Neuronal stem cell (in vitro differentiated cells): ENCODE results near the gene RTN4RL2.

ENCODE experiments used
- DNase-seq: peaks from one replicate; pipeline ENCODE4 v3.0.0-alpha.2; 2013; ENCODE audit warnings: low spot score
- H2AFZ ChIP-seq: one replicate; pipeline ENCODE4 v1.6.1; 2013; ENCODE audit warnings: mild to moderate bottlenecking, low read length, inconsistent platforms
- H2AK5ac ChIP-seq: 2 replicates; pipeline ENCODE4 v1.6.1; 2013; ENCODE audit warnings: low read depth, mild to moderate bottlenecking, inconsistent platforms, low read length, moderate library complexity, mixed read lengths
- H2BK120ac ChIP-seq: 2 replicates; pipeline ENCODE4 v1.6.1; 2013; ENCODE audit warnings: low read depth, mild to moderate bottlenecking, inconsistent platforms, low read length, moderate library complexity, mixed read lengths
- H2BK12ac ChIP-seq: one replicate; pipeline ENCODE4 v1.6.1; 2013; ENCODE audit warnings: low read length, inconsistent platforms
- H2BK15ac ChIP-seq: 2 replicates; pipeline ENCODE4 v1.6.1; 2013; ENCODE audit warnings: mild to moderate bottlenecking, low read length, inconsistent platforms, mixed read lengths
- H2BK5ac ChIP-seq: one replicate; pipeline ENCODE4 v1.6.1; 2013; ENCODE audit warnings: inconsistent platforms, mild to moderate bottlenecking, low read length, moderate library complexity
- H3K14ac ChIP-seq: one replicate; pipeline ENCODE4 v1.6.1; 2013; ENCODE audit warnings: low read length, inconsistent platforms
- H3K18ac ChIP-seq: 2 replicates; pipeline ENCODE4 v1.6.1; 2013; ENCODE audit warnings: low read length, inconsistent platforms
- H3K23ac ChIP-seq: 2 replicates; pipeline ENCODE4 v1.6.1; 2013; ENCODE audit warnings: low read depth, mild to moderate bottlenecking, mixed read lengths, low read length, inconsistent platforms; ENCODE audit not compliant: poor library complexity
- H3K27ac ChIP-seq: replicated peaks from 3 replicates; pipeline ENCODE4 v1.5.1; 2013; ENCODE audit warnings: low read length, inconsistent platforms
- H3K27me3 ChIP-seq, 3 experiments: 2 replicates each; pipeline ENCODE4 v1.6.1; 2013; ENCODE audit warnings: low read length in 3 of 3, mild to moderate bottlenecking in 2 of 3, inconsistent platforms in 1 of 3, low read depth in 1 of 3, mixed read lengths in 1 of 3, moderate library complexity in 1 of 3; ENCODE audit not compliant: control insufficient read depth in 3 of 3, insufficient read depth in 3 of 3
- H3K36me3 ChIP-seq, 2 donors: replicated peaks in 1 of 2; 2 replicates each; pipeline ENCODE4 v1.6.1; 2013; ENCODE audit warnings: low read length in 2 of 2; ENCODE audit not compliant: control insufficient read depth in 2 of 2, insufficient read depth in 2 of 2
- H3K4ac ChIP-seq: 2 replicates; pipeline ENCODE4 v1.6.1; 2013; ENCODE audit warnings: inconsistent platforms, mild to moderate bottlenecking, low read length, moderate library complexity
- H3K4me1 ChIP-seq, 2 donors: 1 replicate in 1 of 2; 2 replicates in 1 of 2; pipeline ENCODE4 v1.6.1; 2013; ENCODE audit warnings: low read length in 2 of 2, low read depth in 1 of 2; ENCODE audit not compliant: control insufficient read depth in 2 of 2, insufficient read depth in 1 of 2
- H3K4me2 ChIP-seq: one replicate; pipeline ENCODE4 v1.6.1; 2013; ENCODE audit warnings: mild to moderate bottlenecking, low read length, inconsistent platforms; ENCODE audit not compliant: insufficient read depth, poor library complexity, severe bottlenecking
- H3K4me3 ChIP-seq, 2 donors: 2 replicates each; pipeline ENCODE4 v1.5.1; 2013; ENCODE audit warnings: low read length in 2 of 2, mild to moderate bottlenecking in 2 of 2, inconsistent platforms in 1 of 2, moderate library complexity in 1 of 2
- H3K79me1 ChIP-seq: one replicate; pipeline ENCODE4 v1.6.1; 2013; ENCODE audit warnings: low read depth, mild to moderate bottlenecking, inconsistent platforms, low read length, moderate library complexity
- H3K9ac ChIP-seq: one replicate; pipeline ENCODE4 v1.6.1; 2013; ENCODE audit warnings: mild to moderate bottlenecking, low read depth, low read length, inconsistent platforms; ENCODE audit not compliant: poor library complexity
- H3K9me3 ChIP-seq, 2 donors: replicated peaks in 1 of 2; 2 replicates each; pipeline versions ENCODE3 to v1.6.1; 2013; ENCODE audit warnings: low read length in 2 of 2, mild to moderate bottlenecking in 2 of 2, inconsistent platforms in 1 of 2, low read depth in 1 of 2, mixed read lengths in 1 of 2, moderate library complexity in 1 of 2; ENCODE audit not compliant: control insufficient read depth in 2 of 2, insufficient read depth in 1 of 2
- H4K8ac ChIP-seq: one replicate; pipeline ENCODE4 v1.6.1; 2013; ENCODE audit warnings: low read depth, mild to moderate bottlenecking, inconsistent platforms, low read length, moderate library complexity
- H4K91ac ChIP-seq: one replicate; pipeline ENCODE4 v1.6.1; 2013; ENCODE audit warnings: low read length, low read depth, mild to moderate bottlenecking, inconsistent platforms; ENCODE audit not compliant: poor library complexity
- WGBS, 2 donors: extraction: QIAGEN DNeasy Blood & Tissue Kit; methylation state at CpG; one replicate each; pipeline ENCODE4 v1.1.7; 2013; ENCODE audit warnings: missing lambda C conversion rate in 2 of 2, mixed read lengths in 1 of 2; ENCODE audit not compliant: insufficient read length in 2 of 2, insufficient replicate concordance in 1 of 2; ENCODE audit errors: extremely low coverage in 2 of 2; 5-methylcytosine and 5-hydroxymethylcytosine counted together

Gene RTN4RL2

GRCh38 chr11:57467508-57468157, 7.3 kb downstream of the RTN4RL2 start:
- peaks cover 12 to 16% of the 10 kb centered on the region in 2 donors for H3K4me1 ChIP-seq
- no peak for DNase-seq
- H3K4me2 ChIP-seq: no peak overlapping the region
- no peaks in the 10 kb centered on the region for H3K9me3 ChIP-seq
- H2BK120ac ChIP-seq: no peak overlapping the region
- no peak overlapping the region for H2BK12ac ChIP-seq
- no peak overlapping the region for H3K23ac ChIP-seq
- peak overlapping the region; percentile 30 for H3K9ac ChIP-seq
- H3K18ac ChIP-seq: no peak overlapping the region
- no peak overlapping the region for H3K4ac ChIP-seq
- H2AFZ ChIP-seq: no peak overlapping the region
- H2BK15ac ChIP-seq: no peak overlapping the region
- H2BK5ac ChIP-seq: no peak overlapping the region
- H3K79me1 ChIP-seq: no peaks in the 10 kb centered on the region
- no CpG with 5 or more reads among the region's 23 CpGs for WGBS, 2 donors
- no peak overlapping the region for H2AK5ac ChIP-seq
- H4K91ac ChIP-seq: no peak overlapping the region
- no peak overlapping the region for H4K8ac ChIP-seq
- H3K4me3 ChIP-seq: no peak overlapping the region
- H3K36me3 ChIP-seq: peaks cover 0 to 47% of the 10 kb centered on the region in 2 donors
- no peaks in the 10 kb centered on the region for H3K27me3 ChIP-seq
- H3K27ac ChIP-seq: no peak overlapping the region
- H3K14ac ChIP-seq: no peak overlapping the region

- Histone ChIP-seq H3K14ac (no peak overlapping the region), H3K23ac (no peak overlapping the region), H2BK15ac (no peak overlapping the region), H3K27ac (no peak overlapping the region), H3K18ac (no peak overlapping the region), H3K4me2 (no peak overlapping the region), H3K4me3 (no peak overlapping the region), H3K36me3 (peaks cover 0 to 48% of the 10 kb centered on the region in 2 donors), H3K9ac (no peak overlapping the region), H2AK5ac (no peak overlapping the region), H2BK5ac (no peak overlapping the region), H3K79me1 (no peaks in the 10 kb centered on the region), H3K4ac (no peak overlapping the region), H3K4me1 (peaks cover 10 to 12% of the 10 kb centered on the region in 2 donors), H4K91ac (no peak overlapping the region), H3K9me3 (no peaks in the 10 kb centered on the region), H3K27me3 (no peaks in the 10 kb centered on the region), H4K8ac (no peak overlapping the region), H2AFZ (no peak overlapping the region), H2BK120ac (no peak overlapping the region), H2BK12ac (no peak overlapping the region)
- no peak for DNase-seq
- no CpG with 5 or more reads among the region's 4 CpGs for WGBS, 2 donors
Observed at GRCh38 chr11:57468276-57468675, 7.9 kb downstream of the RTN4RL2 start.

GRCh38 chr11:57469268-57469667, 8.9 kb downstream of the RTN4RL2 start:
- no peak overlapping the region for H2BK120ac ChIP-seq
- H3K4me1 ChIP-seq: peaks cover 2 to 14% of the 10 kb centered on the region in 2 donors
- no peak overlapping the region for H3K23ac ChIP-seq
- peaks cover 0 to 4% (median 0%) of the 10 kb centered on the region in 3 experiments for H3K27me3 ChIP-seq
- no peak overlapping the region for H2BK12ac ChIP-seq
- H2AFZ ChIP-seq: no peak overlapping the region
- no peak overlapping the region for H2AK5ac ChIP-seq
- H3K4me2 ChIP-seq: no peak overlapping the region
- H3K79me1 ChIP-seq: no peaks in the 10 kb centered on the region
- no peak overlapping the region for H2BK5ac ChIP-seq
- no peak overlapping the region for H3K9ac ChIP-seq
- no peak overlapping the region for H4K91ac ChIP-seq
- no CpG with 5 or more reads among the region's 5 CpGs for WGBS, 2 donors
- no peak for DNase-seq
- H2BK15ac ChIP-seq: no peak overlapping the region
- no peak overlapping the region for H3K18ac ChIP-seq
- H3K9me3 ChIP-seq: no peaks in the 10 kb centered on the region
- H3K36me3 ChIP-seq: peaks cover 0 to 48% of the 10 kb centered on the region in 2 donors
- no peak overlapping the region for H3K4ac ChIP-seq
- H3K4me3 ChIP-seq: no peak overlapping the region
- H4K8ac ChIP-seq: no peak overlapping the region
- H3K14ac ChIP-seq: no peak overlapping the region
- no peak overlapping the region for H3K27ac ChIP-seq

- no peak overlapping the region for H2BK12ac ChIP-seq
- no CpG with 5 or more reads among the region's 3 CpGs for whole genome bisulfite sequencing, 2 donors
Observed at GRCh38 chr11:57471496-57471895, 11.2 kb downstream of the RTN4RL2 start.

More at GRCh38 chr11:57471496-57471895, 11.2 kb downstream of the RTN4RL2 start:
- Histone ChIP-seq H3K4me1 (peaks cover 3 to 15% of the 10 kb centered on the region in 2 donors), H3K79me1 (no peaks in the 10 kb centered on the region), H3K18ac (no peak overlapping the region), H4K8ac (no peak overlapping the region), H2BK15ac (no peak overlapping the region), H3K27ac (no peak overlapping the region), H3K4me2 (no peak overlapping the region), H3K4ac (no peak overlapping the region), H2BK5ac (no peak overlapping the region), H3K14ac (no peak overlapping the region), H2AK5ac (no peak overlapping the region), H3K36me3 (peaks cover 0 to 40% of the 10 kb centered on the region in 2 donors), H3K23ac (no peak overlapping the region), H4K91ac (no peak overlapping the region), H3K27me3 (peaks cover 0 to 26% (median 6%) of the 10 kb centered on the region in 3 experiments), H2BK120ac (no peak overlapping the region), H3K4me3 (no peak overlapping the region), H3K9me3 (no peaks in the 10 kb centered on the region), H2AFZ (no peak overlapping the region), H3K9ac (no peak overlapping the region)
- DNase-seq: no peak
